GM10266 (cell line): ENCODE data around the gene PPT1.

Experiments used
- DNase-seq: peaks from one replicate; pipeline ENCODE4 v3.0.0; 2012; ENCODE audit errors: extremely low spot score
- CTCF ChIP-seq: IDR thresholded peaks from 2 replicates; pipeline ENCODE4 v1.5.1; 2012; ENCODE audit warnings: mild to moderate bottlenecking, low read depth; ENCODE audit not compliant: control insufficient read depth, insufficient read depth; ENCODE audit errors: missing control alignments

The PPT1 gene

DNA sequence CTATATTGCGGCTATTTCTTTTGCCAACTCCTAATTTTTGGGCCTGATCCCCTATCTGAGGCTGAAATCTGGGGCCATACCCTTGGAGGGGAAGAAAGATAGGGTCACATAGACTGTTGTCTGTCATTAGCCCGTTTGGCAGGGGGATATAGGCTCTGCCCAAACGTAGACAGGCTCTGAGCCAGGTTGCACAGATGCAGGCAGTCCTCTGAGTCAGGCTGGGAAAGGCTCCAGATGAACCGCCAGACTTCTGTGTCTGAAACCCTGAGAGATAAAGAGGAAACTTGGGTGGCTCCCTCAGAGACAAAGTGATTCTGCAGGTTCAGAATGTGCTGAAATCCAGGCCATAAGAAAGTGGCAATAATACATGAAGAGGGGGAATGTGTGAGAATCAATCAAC, 60.5 kb downstream of the PPT1 start:
- DNase-seq, result no peak
- no peak for TF ChIP-seq CTCF

GRCh38 chr1:40034869-40035268, 62.2 kb downstream of the PPT1 start:
- TF ChIP-seq CTCF, result no peak
- no peak for DNase-seq

DNA sequence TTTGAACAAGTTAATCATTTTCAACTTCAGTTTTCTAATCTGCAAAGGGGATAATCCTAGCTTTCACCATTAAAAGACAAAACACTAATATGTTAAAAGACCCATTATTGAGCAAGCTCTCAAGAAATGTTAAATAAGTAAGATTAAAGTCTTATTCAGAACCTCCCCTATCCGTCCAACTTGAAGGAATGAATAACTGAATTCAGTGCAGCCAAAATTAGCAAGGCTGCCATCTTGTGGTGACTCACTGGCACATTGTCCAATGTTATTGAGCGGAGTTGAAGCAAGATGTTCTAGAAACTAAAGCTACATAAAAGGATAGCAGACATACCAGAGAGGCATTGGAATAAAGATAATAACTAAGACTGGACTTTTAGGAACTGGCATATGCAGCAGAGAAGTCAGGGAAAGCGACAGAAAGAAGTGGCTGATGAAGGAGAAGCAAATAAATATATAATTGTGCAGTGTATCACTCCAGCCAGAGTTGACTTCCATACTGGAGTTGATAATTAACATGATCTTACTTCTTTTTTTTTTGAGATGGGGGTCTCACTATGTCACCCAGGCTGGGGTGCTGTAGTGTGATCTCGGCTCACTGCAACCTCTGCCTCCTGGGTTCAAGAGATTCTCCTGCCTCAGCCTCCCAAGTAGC, 64.7 kb downstream of the PPT1 start:
- DNase-seq, result peak; percentile 53
- TF ChIP-seq CTCF, result peak; percentile 80

DNA sequence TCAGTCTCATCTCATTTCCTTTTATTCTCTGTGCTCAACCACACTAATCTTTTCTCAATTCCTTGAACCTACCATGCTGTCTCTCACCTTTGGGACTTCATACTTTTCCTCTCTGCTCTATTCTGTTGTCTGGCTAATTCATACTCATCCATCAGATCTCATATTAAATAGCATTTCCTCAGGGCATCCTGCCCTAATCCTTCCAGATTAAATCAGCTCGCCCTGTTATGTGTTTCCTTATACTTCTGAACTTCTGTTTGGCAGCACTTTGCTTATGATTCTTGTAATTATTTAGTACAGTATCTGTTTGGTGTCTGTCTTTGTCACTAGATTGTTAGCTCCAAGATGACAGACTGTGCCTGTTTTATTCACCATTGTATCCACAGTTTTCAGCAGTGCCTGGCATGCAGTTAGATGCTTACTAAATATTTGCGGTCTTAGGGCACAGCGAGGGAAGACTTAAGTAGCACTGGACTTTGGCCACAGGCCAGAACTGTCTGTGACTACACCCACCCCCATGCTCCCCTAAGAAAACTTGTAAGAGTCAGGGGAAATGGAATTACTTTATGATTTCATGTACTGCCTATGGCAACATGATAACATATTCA, 66.4 kb downstream of the PPT1 start:
- no peak for TF ChIP-seq CTCF
- DNase-seq, result no peak

DNA sequence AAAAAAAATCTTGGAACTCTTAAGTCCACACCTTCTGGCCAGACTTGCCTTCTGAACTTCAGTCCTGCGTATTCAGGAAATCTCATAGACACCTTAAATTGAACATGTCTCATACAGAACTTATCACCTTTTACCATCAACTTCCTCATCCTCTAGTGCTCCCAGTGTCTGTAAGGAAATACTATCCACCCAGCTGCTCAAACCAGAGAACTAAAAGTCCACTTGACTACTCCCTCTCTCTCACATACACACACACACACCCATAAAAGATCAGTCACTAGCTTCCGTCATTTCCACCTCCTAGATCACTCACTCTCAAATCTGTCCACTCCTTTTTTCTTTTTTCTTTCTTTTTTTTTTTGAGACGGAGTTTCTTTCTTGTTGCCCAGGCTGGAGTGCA, 67.4 kb downstream of the PPT1 start:
- no peak for TF ChIP-seq CTCF
- no peak for DNase-seq

DNA sequence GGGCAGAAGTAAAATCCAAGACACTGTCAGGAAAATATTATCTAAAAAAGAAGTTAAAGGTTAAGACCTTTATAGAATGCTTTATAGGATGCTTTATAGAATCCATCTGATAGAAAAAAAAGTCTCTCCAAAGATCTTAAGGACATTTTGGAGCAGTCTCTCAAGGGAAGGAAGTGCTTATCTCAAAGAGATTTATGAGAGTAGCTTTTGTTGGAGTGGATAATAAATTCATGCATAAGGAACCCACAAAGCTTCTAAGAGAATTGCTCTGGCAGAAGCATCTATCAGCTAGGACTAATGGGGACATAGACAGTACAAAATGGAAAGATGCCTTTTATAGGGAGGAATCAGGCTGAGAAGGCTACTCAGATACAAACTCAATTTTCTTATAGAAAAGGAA, 69.4 kb downstream of the PPT1 start:
- TF ChIP-seq CTCF, result no peak
- DNase-seq, result no peak

GRCh38 chr1:40024671-40025070, 72.4 kb downstream of the PPT1 start:
- DNase-seq, result no peak
- TF ChIP-seq CTCF, result no peak
